GM21576 (cell line): ENCODE results near the gene ABCF1.
"Not testable (repeated sequence)": the region's sequence is repeated elsewhere in the genome, so short reads cannot be mapped to it uniquely, and the experiment has no call there.

Source experiments
- ATAC-seq: cut with Tn5 transposase; IDR thresholded peaks from one replicate; pipeline ENCODE4 v1.9.1; 2021; ENCODE audit warnings: mild to moderate bottlenecking, moderate library complexity; ENCODE audit not compliant: unreplicated experiment

Gene ABCF1

GRCh38 chr6:30556906-30557682 lies 14.1 kb upstream of the ABCF1 start, which contains the start of gene PRR3:
PRR3 (plus strand) TSS chr6:30557295; CDS start chr6:30557345, 50 bp downstream.
- peak; percentile 51 for ATAC-seq

- ATAC-seq, result no peak
These were observed 13.6 kb upstream of the ABCF1 start for GRCh38 chr6:30557683-30557981.

- ATAC-seq, result no peak
These were observed 10.3 kb upstream of the ABCF1 start for GRCh38 chr6:30560930-30561329.

- no peak for ATAC-seq
These were observed 8.5 kb upstream of the ABCF1 start for GRCh38 chr6:30562470-30563425.

GRCh38 chr6:30564114-30564513 lies 7.1 kb upstream of the ABCF1 start:
- no peak for ATAC-seq

- ATAC-seq, result no peak
These were observed 5.5 kb upstream of the ABCF1 start for GRCh38 chr6:30565772-30566171.

- ATAC-seq, result no peak
These were observed 3.0 kb upstream of the ABCF1 start for GRCh38 chr6:30568245-30568644.

- ATAC-seq, result no peak
These were observed 979 bp upstream of the ABCF1 start for GRCh38 chr6:30570263-30570662.

- peak; percentile 7 for ATAC-seq
These were observed 535 bp upstream of the ABCF1 start for GRCh38 chr6:30570740-30571074.

- ATAC-seq, result no peak
These were observed 480 bp downstream of the ABCF1 start for GRCh38 chr6:30571762-30572082.

GRCh38 chr6:30572148-30572547 lies 906 bp downstream of the ABCF1 start:
- no peak for ATAC-seq

- ATAC-seq, result no peak
These were observed 1.9 kb downstream of the ABCF1 start for GRCh38 chr6:30573113-30573512.

- no peak for ATAC-seq
These were observed 6.8 kb downstream of the ABCF1 start for GRCh38 chr6:30578051-30578450.

- no peak for ATAC-seq
These were observed 12.7 kb downstream of the ABCF1 start for GRCh38 chr6:30583921-30584320.

GRCh38 chr6:30589754-30590358 lies 18.6 kb downstream of the ABCF1 start:
- no peak for ATAC-seq

- no peak for ATAC-seq
These were observed 19.3 kb downstream of the ABCF1 start for GRCh38 chr6:30590509-30590908.

GRCh38 chr6:30591008-30591407 lies 19.8 kb downstream of the ABCF1 start:
- no peak for ATAC-seq

- ATAC-seq, result no peak
These were observed 21.0 kb downstream of the ABCF1 start for GRCh38 chr6:30592287-30592686.

- ATAC-seq, result not testable (repeated sequence)
These were observed 26.3 kb downstream of the ABCF1 start for GRCh38 chr6:30597315-30598144.

- no peak for ATAC-seq
These were observed 27.8 kb downstream of the ABCF1 start for GRCh38 chr6:30598912-30599624.
